WTC11 (cell line): ENCODE data around the gene ZNF423. TPM values are rescaled to one million over a fixed set of nuclear protein-coding genes. Genes with fewer than 3 reads are reported as not detected.

Experiments used
- ATAC-seq: fragments of 200-7000 bp; cut with Tn5 transposase; 2 replicates; pipeline ENCODE4 v1.10.0; 2021; ENCODE audit warnings: mild to moderate bottlenecking, moderate library complexity
- CTCF ChIA-PET: fragments of 300-600 bp; sonication (Branson Sonifier 250); formaldehyde crosslinking; loops from one replicate; lab custom pipeline; 2021; ENCODE audit warnings: antibody characterized with exemption; lab: Charles Lee
- POLR2A ChIA-PET: fragments of 350-600 bp; sonication (Branson Sonifier 250); formaldehyde crosslinking; loops from one replicate; lab custom pipeline; 2021; ENCODE audit warnings: antibody characterized with exemption; lab: Charles Lee
- DNase-seq: peaks from one replicate; pipeline ENCODE4 v3.0.0; 2021; ENCODE audit warnings: low spot score
- H3K27ac Mint-ChIP-seq: 2 replicates; pipeline ENCODE4 v1.8.0; 2021; ENCODE audit warnings: mixed read lengths
- H3K27me3 Mint-ChIP-seq: 2 replicates; pipeline ENCODE4 v1.8.0; 2021; ENCODE audit warnings: low read depth, mild to moderate bottlenecking, moderate library complexity, mixed read lengths
- H3K36me3 Mint-ChIP-seq: 2 replicates; pipeline ENCODE4 v1.8.0; 2021; ENCODE audit warnings: mixed read lengths
- H3K4me1 Mint-ChIP-seq: 2 replicates; pipeline ENCODE4 v1.8.0; 2022; ENCODE audit warnings: mixed read lengths
- H3K4me3 Mint-ChIP-seq: 2 replicates; pipeline ENCODE4 v1.8.0; 2021; ENCODE audit warnings: mild to moderate bottlenecking, moderate library complexity, mixed read lengths
- H3K9me3 Mint-ChIP-seq: 2 replicates; pipeline ENCODE4 v1.8.0; 2021; ENCODE audit warnings: mixed read lengths
- ATF1 ChIP-seq: sonication (generic); formaldehyde crosslinking; IDR thresholded peaks from 2 replicates; pipeline ENCODE4 v1.8.1; 2023; ENCODE audit warnings: mild to moderate bottlenecking, moderate library complexity, missing genetic modification reagents
- CBFB ChIP-seq: sonication (generic); formaldehyde crosslinking; IDR thresholded peaks from 2 replicates; pipeline ENCODE4 v1.8.1; 2022; ENCODE audit warnings: mild to moderate bottlenecking, low read depth, missing genetic modification reagents
- JAZF1 ChIP-seq: fragments of 250-450 bp; sonication (Bioruptor Pico); IDR thresholded peaks from 2 replicates; pipeline ENCODE4 v1.9.0; 2021; ENCODE audit warnings: moderate library complexity, mild to moderate bottlenecking, inconsistent platforms
- NR1H2 ChIP-seq: sonication (generic); formaldehyde crosslinking; IDR thresholded peaks from 2 replicates; pipeline ENCODE4 v1.9.0; 2021; ENCODE audit warnings: mild to moderate bottlenecking, moderate library complexity, missing genetic modification reagents
- RELA ChIP-seq: sonication (generic); formaldehyde crosslinking; IDR thresholded peaks from 2 replicates; pipeline ENCODE4 v1.8.1; 2022; ENCODE audit warnings: missing genetic modification reagents, mild to moderate bottlenecking, borderline replicate concordance
- SMAD3 ChIP-seq: sonication (generic); formaldehyde crosslinking; IDR thresholded peaks from 2 replicates; pipeline ENCODE4 v1.8.0; 2022; ENCODE audit warnings: missing genetic modification reagents, mild to moderate bottlenecking, borderline replicate concordance
- SOX15 ChIP-seq: fragments of 250-450 bp; sonication (Bioruptor Pico); IDR thresholded peaks from 2 replicates; pipeline ENCODE4 v1.9.0; 2021; ENCODE audit warnings: mild to moderate bottlenecking
- TCF7 ChIP-seq: sonication (generic); formaldehyde crosslinking; IDR thresholded peaks from 2 replicates; pipeline ENCODE4 v1.8.0; 2022; ENCODE audit warnings: mild to moderate bottlenecking, low read depth, missing genetic modification reagents, moderate library complexity
- ZNF121 ChIP-seq: sonication (generic); formaldehyde crosslinking; IDR thresholded peaks from 2 replicates; pipeline ENCODE4 v1.8.0; 2023; ENCODE audit warnings: missing genetic modification reagents
- ZNF219 ChIP-seq: sonication (generic); formaldehyde crosslinking; IDR thresholded peaks from 2 replicates; pipeline ENCODE4 v1.8.0; 2023; ENCODE audit warnings: missing genetic modification reagents, mild to moderate bottlenecking, borderline replicate concordance
- ZNF416 ChIP-seq: fragments of 250-450 bp; sonication (Bioruptor Pico); IDR thresholded peaks from 2 replicates; pipeline ENCODE4 v1.9.0; 2021; ENCODE audit warnings: mild to moderate bottlenecking, inconsistent platforms
- ZNF423 ChIP-seq: fragments of 250-450 bp; sonication (Bioruptor Pico); IDR thresholded peaks from 2 replicates; pipeline ENCODE4 v2.1.2; 2022; ENCODE audit warnings: mild to moderate bottlenecking, moderate library complexity
- total RNA-seq: library from RNA; stranded (reverse); gene quantifications from 3 replicates; pipeline ENCODE4 v1.2.3, GENCODE V29; 2021
- TF ChIP-seq, protein P1 (sequence below): fragments of 250-450 bp; sonication (Bioruptor Pico); IDR thresholded peaks from 2 replicates; pipeline ENCODE4 v1.8.0; 2021; ENCODE audit warnings: mild to moderate bottlenecking
- TF ChIP-seq, protein P2 (sequence below): sonication (generic); formaldehyde crosslinking; IDR thresholded peaks from 2 replicates; pipeline ENCODE4 v1.8.0; 2023; ENCODE audit warnings: missing genetic modification reagents
- TF ChIP-seq, protein P3 (sequence below): fragments of 250-450 bp; sonication (Bioruptor Pico); conservative IDR thresholded peaks from 2 replicates; pipeline ENCODE4 v1.9.0; 2021; ENCODE audit warnings: mild to moderate bottlenecking
- TF ChIP-seq, protein P4 (sequence below): sonication (generic); formaldehyde crosslinking; conservative IDR thresholded peaks from 2 replicates; pipeline ENCODE4 v1.8.1; 2022; ENCODE audit warnings: mild to moderate bottlenecking, missing genetic modification reagents
- TF ChIP-seq, protein P5 (sequence below): sonication (generic); formaldehyde crosslinking; IDR thresholded peaks from 2 replicates; pipeline ENCODE4 v1.8.0; 2022; ENCODE audit warnings: mild to moderate bottlenecking, missing genetic modification reagents
- TF ChIP-seq, protein P6 (sequence below): sonication (generic); formaldehyde crosslinking; IDR thresholded peaks from 2 replicates; pipeline ENCODE4 v1.8.1; 2023; ENCODE audit warnings: mild to moderate bottlenecking, missing genetic modification reagents
- TF ChIP-seq, protein P7 (sequence below): sonication (generic); formaldehyde crosslinking; IDR thresholded peaks from 2 replicates; pipeline ENCODE4 v1.8.1; 2023; ENCODE audit warnings: mild to moderate bottlenecking, missing genetic modification reagents, moderate library complexity

ZNF423 gene
- total RNA-seq, 1 experiment from 2014 or later, result 38.8 TPM

DNA sequence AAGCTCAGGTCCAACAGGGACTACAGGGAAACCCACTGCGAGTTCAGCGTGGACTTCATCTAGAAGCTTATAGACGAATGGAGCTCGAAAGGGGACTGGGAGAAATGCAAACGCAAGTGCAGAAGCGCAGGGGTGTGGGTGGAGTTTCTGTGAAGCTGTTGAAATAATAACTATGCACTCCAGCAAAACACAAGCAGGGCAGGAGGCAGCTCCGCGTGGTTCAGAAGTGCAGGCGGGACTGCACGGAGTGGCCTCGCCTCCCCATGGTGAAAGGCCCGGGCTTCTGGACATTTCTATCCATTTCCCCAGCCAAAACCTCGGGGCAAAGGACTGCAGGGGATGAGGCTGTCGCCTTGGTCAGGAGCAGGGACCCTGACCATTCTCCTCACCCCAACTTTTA, 74.5 kb downstream of the ZNF423 start:
- Mint-ChIP-seq H3K27me3 (no peaks in the 10 kb centered on the region), H3K27ac (no peak overlapping the region), H3K36me3 (peaks cover 10% of the 10 kb centered on the region; the same call in 1 of the 2 replicates), H3K9me3 (peaks cover 9% of the 10 kb centered on the region), H3K4me3 (no peak overlapping the region), H3K4me1 (peaks cover 26% of the 10 kb centered on the region)
- no peak for TF ChIP-seq ZNF416 (CRISPR knock-in tag)
- TF ChIP-seq JAZF1 (CRISPR knock-in tag), result no peak
- TF ChIP-seq TCF7 (CRISPR knock-in tag), result no peak
- TF ChIP-seq SOX15 (CRISPR knock-in tag), result no peak
- TF ChIP-seq CBFB (CRISPR knock-in tag), result no peak
- TF ChIP-seq, protein P1, sequence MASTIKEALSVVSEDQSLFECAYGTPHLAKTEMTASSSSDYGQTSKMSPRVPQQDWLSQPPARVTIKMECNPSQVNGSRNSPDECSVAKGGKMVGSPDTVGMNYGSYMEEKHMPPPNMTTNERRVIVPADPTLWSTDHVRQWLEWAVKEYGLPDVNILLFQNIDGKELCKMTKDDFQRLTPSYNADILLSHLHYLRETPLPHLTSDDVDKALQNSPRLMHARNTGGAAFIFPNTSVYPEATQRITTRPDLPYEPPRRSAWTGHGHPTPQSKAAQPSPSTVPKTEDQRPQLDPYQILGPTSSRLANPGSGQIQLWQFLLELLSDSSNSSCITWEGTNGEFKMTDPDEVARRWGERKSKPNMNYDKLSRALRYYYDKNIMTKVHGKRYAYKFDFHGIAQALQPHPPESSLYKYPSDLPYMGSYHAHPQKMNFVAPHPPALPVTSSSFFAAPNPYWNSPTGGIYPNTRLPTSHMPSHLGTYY (CRISPR knock-in tag), result no peak
- ATAC-seq (no peak), DNase-seq (no peak)
- ChIA-PET POLR2A (no interaction called here), CTCF (interaction anchor here (1.0 to 1.3 kb wide), 2 partner anchors 95 to 177 kb away, joined by 3 to 4 read pairs; no protein-coding TSS in a partner anchor)

DNA sequence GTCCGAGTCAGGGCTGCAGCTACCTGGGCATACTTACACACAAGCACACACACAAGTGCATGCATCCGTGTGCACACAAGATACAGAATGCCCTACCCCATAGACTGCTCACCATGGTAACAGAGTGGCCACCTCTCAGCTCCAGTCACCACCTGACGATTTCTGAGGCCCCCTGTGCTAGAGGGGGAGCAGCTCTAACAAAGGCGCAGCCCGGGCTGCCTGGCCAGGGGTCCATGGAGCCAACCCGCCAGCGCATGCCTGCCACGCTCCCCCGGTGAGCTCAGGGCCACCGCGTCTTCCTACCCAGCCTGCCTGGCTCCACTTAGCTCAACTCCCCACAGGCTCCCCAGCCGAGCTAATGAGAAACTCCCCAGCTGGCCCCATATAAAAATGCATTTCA, 75.5 kb downstream of the ZNF423 start:
- no peak overlapping the region for H3K4me3 Mint-ChIP-seq
- H3K9me3 Mint-ChIP-seq, result peaks cover 9% of the 10 kb centered on the region
- ChIA-PET CTCF (interaction anchor here (1.0 to 1.3 kb wide), 2 partner anchors 96 to 178 kb away, joined by 4 read pairs; no protein-coding TSS in a partner anchor), POLR2A (interaction anchor here (0.6 kb wide), 1 partner anchor 514 kb away, joined by 3 read pairs; no protein-coding TSS in a partner anchor)
- no peaks in the 10 kb centered on the region for H3K27me3 Mint-ChIP-seq
- ATAC-seq, result no peak
- peaks cover 33% of the 10 kb centered on the region for H3K4me1 Mint-ChIP-seq
- no peak overlapping the region for H3K27ac Mint-ChIP-seq
- H3K36me3 Mint-ChIP-seq, result peaks cover 10% of the 10 kb centered on the region; the same call in 1 of the 2 replicates
- TF ChIP-seq, protein P2, sequence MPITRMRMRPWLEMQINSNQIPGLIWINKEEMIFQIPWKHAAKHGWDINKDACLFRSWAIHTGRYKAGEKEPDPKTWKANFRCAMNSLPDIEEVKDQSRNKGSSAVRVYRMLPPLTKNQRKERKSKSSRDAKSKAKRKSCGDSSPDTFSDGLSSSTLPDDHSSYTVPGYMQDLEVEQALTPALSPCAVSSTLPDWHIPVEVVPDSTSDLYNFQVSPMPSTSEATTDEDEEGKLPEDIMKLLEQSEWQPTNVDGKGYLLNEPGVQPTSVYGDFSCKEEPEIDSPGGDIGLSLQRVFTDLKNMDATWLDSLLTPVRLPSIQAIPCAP, result no peak
- peak; percentile 22; the same call in 1 of the 2 replicates for TF ChIP-seq ZNF423 (CRISPR knock-in tag)
- TF ChIP-seq, all 79 proteins: peak for 1
- no peak for DNase-seq

DNA sequence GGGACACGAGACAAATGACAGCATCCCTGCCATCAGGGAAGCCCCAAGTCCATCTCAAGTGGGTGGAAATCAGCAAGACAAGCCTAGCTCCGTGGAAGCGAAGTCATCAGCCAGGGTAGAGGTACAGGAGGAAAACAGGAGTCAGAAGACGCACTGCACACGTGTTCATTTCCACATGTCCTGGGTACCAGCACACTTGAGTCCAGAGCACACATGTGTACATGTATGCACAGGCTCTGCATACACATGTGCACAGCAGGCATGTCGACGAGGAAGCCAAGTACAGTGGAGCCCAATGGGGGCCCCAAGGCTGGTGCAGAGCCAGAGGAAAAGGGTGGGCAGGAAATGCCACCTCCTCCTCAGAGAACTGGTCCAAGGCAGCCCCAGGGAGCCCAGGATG, 75.9 kb downstream of the ZNF423 start:
- Mint-ChIP-seq H3K27me3 (no peaks in the 10 kb centered on the region), H3K4me3 (no peak overlapping the region), H3K4me1 (peaks cover 38% of the 10 kb centered on the region), H3K36me3 (peaks cover 10% of the 10 kb centered on the region; the same call in 1 of the 2 replicates), H3K27ac (peak overlapping the region; percentile 94), H3K9me3 (peaks cover 9% of the 10 kb centered on the region)
- TF ChIP-seq, protein P3, sequence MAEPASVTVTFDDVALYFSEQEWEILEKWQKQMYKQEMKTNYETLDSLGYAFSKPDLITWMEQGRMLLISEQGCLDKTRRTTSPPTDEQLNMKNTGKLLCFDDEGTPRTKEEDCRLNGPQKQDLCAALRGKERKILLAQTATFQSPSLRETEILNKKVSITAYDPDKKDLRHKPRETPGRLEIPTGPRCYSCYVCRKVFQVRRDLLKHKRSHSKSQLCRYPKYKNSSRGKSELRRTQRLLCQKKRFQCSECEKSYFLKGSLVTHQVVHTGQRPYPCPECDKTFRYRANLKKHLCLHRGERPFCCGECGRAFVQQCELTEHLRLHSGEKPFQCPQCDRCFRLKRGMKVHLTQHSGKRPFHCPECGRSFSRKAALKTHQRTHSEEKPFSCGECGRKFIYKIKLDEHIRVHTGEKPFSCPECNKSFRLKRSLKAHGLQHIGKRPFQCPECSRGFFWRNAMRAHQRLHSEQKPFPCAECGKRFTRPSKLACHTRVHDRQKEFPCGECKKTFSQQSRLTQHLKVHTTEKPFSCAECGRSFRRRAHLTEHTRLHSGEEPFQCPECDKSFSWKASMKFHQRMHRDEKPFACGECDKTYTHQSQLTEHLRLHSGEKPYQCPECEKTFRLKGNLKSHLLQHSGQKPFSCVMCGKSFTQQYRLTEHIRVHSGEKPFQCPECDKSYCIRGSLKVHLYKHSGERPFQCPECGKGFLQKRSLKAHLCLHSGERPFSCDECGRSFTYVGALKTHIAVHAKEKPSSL (CRISPR knock-in tag), result no peak
- TF ChIP-seq ZNF121 (CRISPR knock-in tag) (no peak), ATF1 (no peak), CBFB (CRISPR knock-in tag) (no peak), RELA (CRISPR knock-in tag) (no peak), NR1H2 (no peak), SMAD3 (CRISPR knock-in tag) (no peak), ZNF219 (CRISPR knock-in tag) (no peak)
- TF ChIP-seq, protein P4, sequence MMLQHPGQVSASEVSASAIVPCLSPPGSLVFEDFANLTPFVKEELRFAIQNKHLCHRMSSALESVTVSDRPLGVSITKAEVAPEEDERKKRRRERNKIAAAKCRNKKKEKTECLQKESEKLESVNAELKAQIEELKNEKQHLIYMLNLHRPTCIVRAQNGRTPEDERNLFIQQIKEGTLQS, result no peak
- TF ChIP-seq, protein P5, sequence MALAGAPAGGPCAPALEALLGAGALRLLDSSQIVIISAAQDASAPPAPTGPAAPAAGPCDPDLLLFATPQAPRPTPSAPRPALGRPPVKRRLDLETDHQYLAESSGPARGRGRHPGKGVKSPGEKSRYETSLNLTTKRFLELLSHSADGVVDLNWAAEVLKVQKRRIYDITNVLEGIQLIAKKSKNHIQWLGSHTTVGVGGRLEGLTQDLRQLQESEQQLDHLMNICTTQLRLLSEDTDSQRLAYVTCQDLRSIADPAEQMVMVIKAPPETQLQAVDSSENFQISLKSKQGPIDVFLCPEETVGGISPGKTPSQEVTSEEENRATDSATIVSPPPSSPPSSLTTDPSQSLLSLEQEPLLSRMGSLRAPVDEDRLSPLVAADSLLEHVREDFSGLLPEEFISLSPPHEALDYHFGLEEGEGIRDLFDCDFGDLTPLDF (CRISPR knock-in tag), result no peak
- TF ChIP-seq, protein P6, sequence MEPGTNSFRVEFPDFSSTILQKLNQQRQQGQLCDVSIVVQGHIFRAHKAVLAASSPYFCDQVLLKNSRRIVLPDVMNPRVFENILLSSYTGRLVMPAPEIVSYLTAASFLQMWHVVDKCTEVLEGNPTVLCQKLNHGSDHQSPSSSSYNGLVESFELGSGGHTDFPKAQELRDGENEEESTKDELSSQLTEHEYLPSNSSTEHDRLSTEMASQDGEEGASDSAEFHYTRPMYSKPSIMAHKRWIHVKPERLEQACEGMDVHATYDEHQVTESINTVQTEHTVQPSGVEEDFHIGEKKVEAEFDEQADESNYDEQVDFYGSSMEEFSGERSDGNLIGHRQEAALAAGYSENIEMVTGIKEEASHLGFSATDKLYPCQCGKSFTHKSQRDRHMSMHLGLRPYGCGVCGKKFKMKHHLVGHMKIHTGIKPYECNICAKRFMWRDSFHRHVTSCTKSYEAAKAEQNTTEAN, result no peak
- TF ChIP-seq, protein P7, sequence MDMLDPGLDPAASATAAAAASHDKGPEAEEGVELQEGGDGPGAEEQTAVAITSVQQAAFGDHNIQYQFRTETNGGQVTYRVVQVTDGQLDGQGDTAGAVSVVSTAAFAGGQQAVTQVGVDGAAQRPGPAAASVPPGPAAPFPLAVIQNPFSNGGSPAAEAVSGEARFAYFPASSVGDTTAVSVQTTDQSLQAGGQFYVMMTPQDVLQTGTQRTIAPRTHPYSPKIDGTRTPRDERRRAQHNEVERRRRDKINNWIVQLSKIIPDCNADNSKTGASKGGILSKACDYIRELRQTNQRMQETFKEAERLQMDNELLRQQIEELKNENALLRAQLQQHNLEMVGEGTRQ (CRISPR knock-in tag), result no peak
- POLR2A ChIA-PET, result interaction anchor here (0.6 kb wide), 1 partner anchor 515 kb away, joined by 3 read pairs; no protein-coding TSS in a partner anchor
- ATAC-seq (no peak), DNase-seq (no peak)
- CTCF ChIA-PET, result interaction anchor here (1.0 to 1.3 kb wide), 2 partner anchors 97 to 178 kb away, joined by 4 read pairs; no protein-coding TSS in a partner anchor
